Adrenal gland (tissue), 5 donors: ENCODE results near the gene ACOT13.

Experiments
- CTCF ChIP-seq, 6 experiments: fragments of 450-650 bp in 4 of 6; fragments of 200-600 bp in 2 of 6; sonication (generic) in 1 of 6; IDR thresholded peaks; 1 replicate in 5 of 6; 2 replicates in 1 of 6; pipeline versions ENCODE4 v1.5.1 to v1.8.0; 2016 to 2021; ENCODE audit warnings: antibody characterized with exemption in 6 of 6, mild to moderate bottlenecking in 2 of 6, moderate library complexity in 1 of 6
- POLR2A ChIP-seq, 2 donors: fragments of 450-650 bp; IDR thresholded peaks; one replicate each; pipeline ENCODE4 v1.6.1; 2017; ENCODE audit warnings: antibody characterized with exemption in 2 of 2, mild to moderate bottlenecking in 2 of 2, moderate library complexity in 1 of 2
- donor health status: DM: no; HTN: no; CAD: no.

GRCh38 chr6:24721461-24722215 is 54.8 kb downstream of the ACOT13 start:
- TF ChIP-seq CTCF (IDR thresholded peaks at IDR 0.05) (no peak), POLR2A (IDR thresholded peaks at IDR 0.05) (peak; percentile 91 to 98)
